Activated T-helper 2 cell treated with anti-CD3 and anti-CD28 coated beads, Interferon-gamma antibody, Interleukin-2, Interleukin-4, amounts not matched to agents 10 μg/mL and 5 μg/mL and 100 μg/mL, durations not matched to agents 14 hours and 24 hours and 36 hours (primary cell): ENCODE measurements around the gene NSD2. TPM values are rescaled to one million over a fixed set of nuclear protein-coding genes. Genes with fewer than 3 reads are reported as not detected.
"Not testable (repeated sequence)": the region's sequence is repeated elsewhere in the genome, so short reads cannot be mapped to it uniquely, and the experiment has no call there.

Experiments
- DNase-seq: peaks from one replicate; pipeline ENCODE4 v3.0.0; 2021; ENCODE audit warnings: low spot score
- H3K27ac Mint-ChIP-seq: one replicate; pipeline ENCODE4 v1.8.0; 2021; ENCODE audit warnings: mixed read lengths
- H3K27me3 Mint-ChIP-seq: one replicate; pipeline ENCODE4 v1.8.0; 2021; ENCODE audit warnings: low read depth, mixed read lengths
- H3K36me3 Mint-ChIP-seq: one replicate; pipeline ENCODE4 v1.8.0; 2021; ENCODE audit warnings: low read depth, mixed read lengths
- H3K4me1 Mint-ChIP-seq: one replicate; pipeline ENCODE4 v1.8.0; 2021; ENCODE audit warnings: low read depth, mixed read lengths
- H3K4me3 Mint-ChIP-seq: one replicate; pipeline ENCODE4 v1.8.0; 2021; ENCODE audit warnings: low read depth, mild to moderate bottlenecking, moderate library complexity, mixed read lengths
- H3K9me3 Mint-ChIP-seq: one replicate; pipeline ENCODE4 v1.8.0; 2021; ENCODE audit warnings: mixed read lengths
- intact Hi-C: fragments of 100-400 bp; cut with micrococcal nuclease; formaldehyde crosslinking; loops from one replicate; pipeline ENCODE4 v1.15.1; 2023
- total RNA-seq: library from RNA; stranded (reverse); gene quantifications from 2 replicates; pipeline ENCODE4 v1.2.3, GENCODE V29; 2022

Gene NSD2
- total RNA-seq, 1 donor from 2014 or later, result 208 TPM

- peaks cover 12% of the 10 kb centered on the region for H3K4me1 Mint-ChIP-seq
These were observed 37.7 kb upstream of the NSD2 start for GRCh38 chr4:1833307-1834046.

DNA sequence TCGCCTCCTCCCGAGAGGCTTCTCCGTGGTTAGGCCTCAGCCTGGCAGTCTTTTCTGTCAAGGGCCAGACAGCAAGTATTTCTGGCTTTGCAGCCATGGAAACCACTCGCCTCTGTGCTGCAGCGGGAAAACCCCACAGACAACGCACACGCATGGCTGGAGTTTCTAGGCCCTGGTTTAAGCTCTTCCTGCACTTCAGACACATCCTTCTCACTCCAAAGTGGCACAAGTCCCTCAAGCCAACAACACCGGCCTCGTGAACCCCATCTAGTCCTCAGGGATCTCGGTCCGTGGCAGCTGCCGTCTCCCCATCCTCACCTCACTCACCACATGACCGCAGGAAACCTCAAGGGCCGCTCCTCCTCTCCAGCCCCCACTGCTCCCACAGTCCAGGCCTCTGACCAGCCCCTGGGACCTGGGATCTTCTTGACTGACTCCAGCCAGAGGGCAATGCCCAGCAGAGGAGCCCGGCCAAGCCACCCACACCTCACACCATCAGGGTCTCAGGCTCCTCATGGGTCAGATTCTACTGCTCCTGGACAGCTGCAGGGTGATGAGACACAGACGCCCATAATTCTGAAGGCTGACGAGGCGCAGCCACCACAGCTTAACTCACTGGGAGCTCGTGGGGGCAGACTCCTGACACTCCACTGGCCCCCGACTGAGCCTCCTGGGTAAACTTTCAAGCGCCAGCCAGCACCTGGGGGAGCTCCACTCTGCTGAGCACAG lies 37.0 kb upstream of the NSD2 start:
- no peak for DNase-seq
- intact Hi-C loops, result no loop called here
- Mint-ChIP-seq H3K27ac (peak overlapping the region; percentile 24), H3K9me3 (no peaks in the 10 kb centered on the region), H3K4me1 (peaks cover 12% of the 10 kb centered on the region), H3K4me3 (no peak overlapping the region), H3K27me3 (no peaks in the 10 kb centered on the region), H3K36me3 (peaks cover 59% of the 10 kb centered on the region)

More at GRCh38 chr4:1833307-1834046, 37.7 kb upstream of the NSD2 start:
- no peak for DNase-seq
- intact Hi-C loops, result no loop called here
- Mint-ChIP-seq H3K9me3 (no peaks in the 10 kb centered on the region), H3K36me3 (peaks cover 52% of the 10 kb centered on the region), H3K4me3 (no peak overlapping the region), H3K27ac (no peak overlapping the region), H3K27me3 (no peaks in the 10 kb centered on the region)

GRCh38 chr4:1835836-1836235 lies 35.4 kb upstream of the NSD2 start:
- DNase-seq, H3K27ac Mint-ChIP-seq, H3K9me3 Mint-ChIP-seq, H3K4me3 Mint-ChIP-seq, H3K4me1 Mint-ChIP-seq, intact Hi-C loops, H3K27me3 Mint-ChIP-seq: not testable (repeated sequence)
- peaks cover 51% of the 10 kb centered on the region for H3K36me3 Mint-ChIP-seq

GRCh38 chr4:1836650-1837049 lies 34.5 kb upstream of the NSD2 start:
- Mint-ChIP-seq H3K27ac (no peak overlapping the region), H3K36me3 (peaks cover 51% of the 10 kb centered on the region), H3K4me3 (no peak overlapping the region), H3K9me3 (no peaks in the 10 kb centered on the region), H3K4me1 (peaks cover 7% of the 10 kb centered on the region), H3K27me3 (no peaks in the 10 kb centered on the region)
- DNase-seq, result no peak
- intact Hi-C loops, result no loop called here

GRCh38 chr4:1837069-1837468 lies 34.1 kb upstream of the NSD2 start:
- intact Hi-C loops, result no loop called here
- no peak overlapping the region for H3K27ac Mint-ChIP-seq

GRCh38 chr4:1839282-1839681 lies 31.9 kb upstream of the NSD2 start:
- H3K4me1 Mint-ChIP-seq, result peaks cover 10% of the 10 kb centered on the region
- no peak overlapping the region for H3K4me3 Mint-ChIP-seq
- no peaks in the 10 kb centered on the region for H3K27me3 Mint-ChIP-seq
- DNase-seq, result no peak
- H3K27ac Mint-ChIP-seq, result no peak overlapping the region
- no peaks in the 10 kb centered on the region for H3K9me3 Mint-ChIP-seq
- H3K36me3 Mint-ChIP-seq, result peaks cover 60% of the 10 kb centered on the region
- intact Hi-C loops, result no loop called here

More at GRCh38 chr4:1837069-1837468, 34.1 kb upstream of the NSD2 start:
- H3K9me3 Mint-ChIP-seq, result no peaks in the 10 kb centered on the region
- H3K4me3 Mint-ChIP-seq, result no peak overlapping the region
- H3K27me3 Mint-ChIP-seq, result no peaks in the 10 kb centered on the region
- peaks cover 8% of the 10 kb centered on the region for H3K4me1 Mint-ChIP-seq
- no peak for DNase-seq
- H3K36me3 Mint-ChIP-seq, result peaks cover 49% of the 10 kb centered on the region

DNA sequence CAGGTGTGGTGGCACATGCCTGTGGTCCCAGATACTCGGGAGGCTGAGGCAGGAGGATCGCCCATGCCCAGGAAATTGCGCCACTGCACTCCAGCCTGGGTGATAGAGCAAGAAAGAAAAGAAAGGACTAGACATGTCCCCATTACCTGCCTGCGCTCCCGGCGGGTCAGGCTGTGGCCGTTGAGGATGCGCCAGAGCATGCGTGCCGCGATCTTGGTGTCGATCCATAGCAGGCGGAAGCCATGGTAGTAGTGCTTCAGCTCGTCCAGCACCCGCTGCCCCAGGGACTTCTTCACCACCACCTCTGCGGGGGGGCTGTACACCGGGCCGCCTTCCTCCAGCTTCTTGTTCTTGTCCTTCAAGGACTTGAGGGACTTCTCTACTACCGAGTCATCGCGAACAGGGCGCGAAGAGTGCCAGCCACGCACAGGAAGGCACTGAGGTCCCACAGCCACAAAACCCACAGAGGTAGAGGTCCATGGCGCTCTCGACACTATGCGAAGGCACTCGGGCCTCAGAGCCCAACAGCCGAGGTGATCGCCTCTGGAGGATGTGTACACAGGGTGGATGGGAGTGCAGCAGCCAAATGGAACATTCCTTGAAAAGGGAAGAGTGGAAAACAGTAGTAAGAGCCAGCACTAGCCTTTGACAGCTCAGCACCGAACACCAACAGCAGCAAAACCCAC lies 29.8 kb upstream of the NSD2 start:
- Mint-ChIP-seq H3K4me3 (no peak overlapping the region), H3K27ac (no peak overlapping the region)
- intact Hi-C loops, result no loop called here

DNA sequence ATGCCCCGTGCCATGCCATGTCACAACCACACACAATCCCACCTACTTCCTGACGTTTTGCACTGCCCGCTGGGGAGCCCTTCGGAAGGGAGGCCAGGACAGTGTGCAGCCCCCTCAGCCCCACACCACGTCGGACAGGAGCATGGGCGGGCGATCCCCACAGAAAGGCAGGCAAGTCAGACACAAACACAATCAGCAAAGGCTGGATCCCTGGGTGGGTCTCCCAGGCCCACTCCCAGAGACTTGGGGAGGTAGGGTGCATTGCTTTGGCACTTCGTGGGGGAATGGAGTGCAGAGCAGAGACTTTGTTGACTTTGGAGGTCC lies 29.3 kb upstream of the NSD2 start:
- peaks cover 51% of the 10 kb centered on the region for H3K36me3 Mint-ChIP-seq
- no peak overlapping the region for H3K27ac Mint-ChIP-seq
- no peaks in the 10 kb centered on the region for H3K27me3 Mint-ChIP-seq
- no peaks in the 10 kb centered on the region for H3K9me3 Mint-ChIP-seq
- peaks cover 11% of the 10 kb centered on the region for H3K4me1 Mint-ChIP-seq
- no peak overlapping the region for H3K4me3 Mint-ChIP-seq
- intact Hi-C loops, result no loop called here
- no peak for DNase-seq

More for the DNA sequence above, 29.8 kb upstream of the NSD2 start:
- DNase-seq, result no peak
- Mint-ChIP-seq H3K9me3 (no peaks in the 10 kb centered on the region), H3K36me3 (peaks cover 48% of the 10 kb centered on the region), H3K4me1 (peaks cover 9% of the 10 kb centered on the region), H3K27me3 (no peaks in the 10 kb centered on the region)

DNA sequence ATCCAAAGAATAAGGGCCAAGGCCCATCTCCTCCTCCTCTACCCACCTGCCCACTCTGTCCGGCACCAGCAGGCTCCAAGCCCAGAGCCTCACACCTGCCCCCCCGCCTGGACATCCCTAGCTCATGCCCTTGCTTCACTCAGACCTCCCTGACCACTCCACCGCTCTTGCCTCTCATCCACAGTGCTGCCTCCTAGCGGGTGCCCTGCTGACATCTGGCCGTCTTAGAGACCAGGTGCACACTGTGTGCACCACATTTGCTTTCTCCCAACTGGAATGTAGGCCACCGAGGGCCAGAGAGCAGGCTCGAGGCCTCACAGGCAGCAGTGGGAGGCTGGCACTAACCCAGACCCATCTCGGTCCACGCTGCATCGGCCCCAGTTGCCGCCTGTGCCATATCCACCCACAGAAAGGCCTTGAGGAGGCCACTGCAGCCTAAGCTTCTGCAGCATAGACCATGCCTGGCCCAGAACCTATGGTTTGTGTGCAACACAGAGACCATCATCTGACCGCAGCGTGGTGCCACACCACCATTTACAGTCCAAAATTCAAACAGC lies 28.8 kb upstream of the NSD2 start:
- intact Hi-C loops, result no loop called here

GRCh38 chr4:1842993-1843448 lies 28.2 kb upstream of the NSD2 start:
- Mint-ChIP-seq H3K27me3 (no peaks in the 10 kb centered on the region), H3K4me1 (peaks cover 11% of the 10 kb centered on the region), H3K27ac (no peak overlapping the region), H3K9me3 (no peaks in the 10 kb centered on the region), H3K36me3 (peaks cover 53% of the 10 kb centered on the region), H3K4me3 (no peak overlapping the region)
- intact Hi-C loops, result no loop called here
- DNase-seq, result no peak

More for the DNA sequence above, 28.8 kb upstream of the NSD2 start:
- Mint-ChIP-seq H3K9me3 (no peaks in the 10 kb centered on the region), H3K4me1 (peaks cover 11% of the 10 kb centered on the region), H3K4me3 (no peak overlapping the region), H3K36me3 (peaks cover 53% of the 10 kb centered on the region), H3K27me3 (no peaks in the 10 kb centered on the region), H3K27ac (no peak overlapping the region)
- no peak for DNase-seq

- intact Hi-C loops, result no loop called here
- H3K4me3 Mint-ChIP-seq, result no peak overlapping the region
- H3K27ac Mint-ChIP-seq, result no peak overlapping the region
- peaks cover 47% of the 10 kb centered on the region for H3K36me3 Mint-ChIP-seq
- H3K9me3 Mint-ChIP-seq, result no peaks in the 10 kb centered on the region
- no peaks in the 10 kb centered on the region for H3K27me3 Mint-ChIP-seq
- no peak for DNase-seq
- H3K4me1 Mint-ChIP-seq, result peaks cover 11% of the 10 kb centered on the region
These were observed 27.3 kb upstream of the NSD2 start for GRCh38 chr4:1843852-1844251.

DNA sequence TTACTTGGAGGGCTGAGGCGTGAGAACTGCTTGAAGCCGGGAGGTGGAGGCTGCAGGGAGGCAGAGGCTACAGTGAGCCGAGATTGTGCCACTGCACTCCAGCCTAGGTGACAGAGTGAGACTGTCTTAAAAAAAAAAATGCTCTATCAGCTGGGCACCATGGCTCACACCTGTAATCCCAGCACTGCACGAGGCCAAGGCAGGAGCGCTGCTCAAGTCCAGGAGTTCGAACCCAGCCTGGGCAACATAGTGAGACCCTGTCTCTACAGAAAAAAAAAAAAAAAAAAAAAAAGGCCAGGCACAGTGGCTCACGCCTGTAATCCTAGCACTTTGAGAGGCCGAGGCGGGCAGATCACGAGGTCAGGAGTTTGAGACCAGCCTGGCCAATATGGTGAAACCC lies 26.6 kb upstream of the NSD2 start:
- H3K4me3 Mint-ChIP-seq, H3K27ac Mint-ChIP-seq, intact Hi-C loops, H3K27me3 Mint-ChIP-seq, H3K9me3 Mint-ChIP-seq, DNase-seq: not testable (repeated sequence)
- peaks cover 11% of the 10 kb centered on the region for H3K4me1 Mint-ChIP-seq
- peaks cover 41% of the 10 kb centered on the region for H3K36me3 Mint-ChIP-seq
